H1 (cell line): ENCODE measurements around the gene KRTAP29-1.

Source experiments
- CEBPB ChIP-seq: IDR thresholded peaks from 2 replicates; pipeline ENCODE4 v1.6.1; 2012; ENCODE audit warnings: low read depth, low read length
- EZH2 ChIP-seq: fragments of 200-600 bp; sonication (generic); IDR thresholded peaks from 2 replicates; pipeline ENCODE4 v1.7.1; 2012; ENCODE audit warnings: low read depth, mild to moderate bottlenecking, moderate library complexity, low read length, inconsistent platforms; ENCODE audit not compliant: severe bottlenecking
- KDM1A ChIP-seq: fragments of 200-600, 300-600 bp; sonication (generic); IDR thresholded peaks from 2 replicates; pipeline ENCODE4 v1.7.1; 2016; ENCODE audit warnings: mild to moderate bottlenecking, low read length, borderline replicate concordance
- MAFK ChIP-seq: IDR thresholded peaks from 2 replicates; pipeline ENCODE4 v1.6.1; 2012; ENCODE audit warnings: low read depth, mild to moderate bottlenecking, improper control_type of control experiment, low read length
- RFX5 ChIP-seq: IDR thresholded peaks from 2 replicates; pipeline ENCODE4 v1.6.1; 2011; ENCODE audit warnings: low read depth, low read length, improper control_type of control experiment, borderline replicate concordance
- TAF1 ChIP-seq: IDR thresholded peaks from 2 replicates; pipeline ENCODE4 v1.6.1; 2011; ENCODE audit warnings: mild to moderate bottlenecking, low read depth, low read length
- TF ChIP-seq, protein P1 (sequence below), 3 experiments: IDR thresholded peaks; 1 replicate in 2 of 3; 2 replicates in 1 of 3; pipeline versions ENCODE4 v1.5.1 to v1.6.1; 2011; ENCODE audit warnings: low read length in 3 of 3, mild to moderate bottlenecking in 3 of 3, inconsistent platforms in 2 of 3, low read depth in 1 of 3, moderate library complexity in 1 of 3; ENCODE audit not compliant: insufficient read depth in 1 of 3; ENCODE audit errors: control extremely low read depth in 1 of 3
- TF ChIP-seq, protein P2 (sequence below): IDR thresholded peaks from 2 replicates; pipeline ENCODE4 v1.6.1; 2011; ENCODE audit warnings: low read depth, mild to moderate bottlenecking, low read length; ENCODE audit not compliant: insufficient read depth

DNA sequence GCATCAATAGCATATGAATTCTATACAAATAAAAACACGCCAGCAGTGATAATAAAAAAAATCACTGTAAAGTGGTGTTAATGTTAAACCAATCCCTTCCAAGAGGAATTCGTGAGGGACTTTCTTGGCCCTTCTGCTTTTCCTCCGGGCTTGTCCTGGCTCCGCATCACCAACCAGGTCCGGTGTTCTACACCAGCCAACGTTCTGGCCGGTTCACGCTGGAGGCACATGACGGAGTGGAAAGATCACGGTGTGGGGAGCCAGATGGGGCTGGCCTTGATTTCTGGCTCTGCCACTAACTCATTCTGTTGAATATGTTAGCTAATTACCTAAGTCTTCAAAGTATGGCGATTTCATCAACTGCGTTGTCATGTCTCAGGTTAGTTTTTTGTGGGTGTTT, 1.4 kb upstream of the KRTAP29-1 start:
- TF ChIP-seq TAF1: no peak
- no peak for TF ChIP-seq KDM1A
- no peak for TF ChIP-seq EZH2
- TF ChIP-seq, protein P1, sequence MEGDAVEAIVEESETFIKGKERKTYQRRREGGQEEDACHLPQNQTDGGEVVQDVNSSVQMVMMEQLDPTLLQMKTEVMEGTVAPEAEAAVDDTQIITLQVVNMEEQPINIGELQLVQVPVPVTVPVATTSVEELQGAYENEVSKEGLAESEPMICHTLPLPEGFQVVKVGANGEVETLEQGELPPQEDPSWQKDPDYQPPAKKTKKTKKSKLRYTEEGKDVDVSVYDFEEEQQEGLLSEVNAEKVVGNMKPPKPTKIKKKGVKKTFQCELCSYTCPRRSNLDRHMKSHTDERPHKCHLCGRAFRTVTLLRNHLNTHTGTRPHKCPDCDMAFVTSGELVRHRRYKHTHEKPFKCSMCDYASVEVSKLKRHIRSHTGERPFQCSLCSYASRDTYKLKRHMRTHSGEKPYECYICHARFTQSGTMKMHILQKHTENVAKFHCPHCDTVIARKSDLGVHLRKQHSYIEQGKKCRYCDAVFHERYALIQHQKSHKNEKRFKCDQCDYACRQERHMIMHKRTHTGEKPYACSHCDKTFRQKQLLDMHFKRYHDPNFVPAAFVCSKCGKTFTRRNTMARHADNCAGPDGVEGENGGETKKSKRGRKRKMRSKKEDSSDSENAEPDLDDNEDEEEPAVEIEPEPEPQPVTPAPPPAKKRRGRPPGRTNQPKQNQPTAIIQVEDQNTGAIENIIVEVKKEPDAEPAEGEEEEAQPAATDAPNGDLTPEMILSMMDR (IDR thresholded peaks at IDR 0.05; ENCODE audit: control extremely low read depth in 1 of 3, insufficient read depth in 1 of 3, low read depth in 1 of 3, low read length in 3 of 3): no peak
- TF ChIP-seq MAFK: no peak
- no peak for TF ChIP-seq RFX5
- no peak for TF ChIP-seq CEBPB
- TF ChIP-seq, protein P2, sequence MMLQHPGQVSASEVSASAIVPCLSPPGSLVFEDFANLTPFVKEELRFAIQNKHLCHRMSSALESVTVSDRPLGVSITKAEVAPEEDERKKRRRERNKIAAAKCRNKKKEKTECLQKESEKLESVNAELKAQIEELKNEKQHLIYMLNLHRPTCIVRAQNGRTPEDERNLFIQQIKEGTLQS: no peak
